Heart left ventricle (tissue), 16 donors: Measurements from ENCODE around the gene CAPN12. TPM values are rescaled to one million over a fixed set of nuclear protein-coding genes. Genes with fewer than 3 reads are reported as not detected.
A peak's percentile ranks its signal among the peaks of the same experiment; 100 is the strongest.

Experiments used
- ATAC-seq, 4 donors: fragments of 200-7000 bp; cut with Tn5 transposase; one replicate each; pipeline ENCODE4 v1.9.1; 2020 to 2022; ENCODE audit warnings: moderate library complexity in 4 of 4, mild to moderate bottlenecking in 3 of 4, moderate number of reproducible peaks in 1 of 4
- DNase-seq, 5 donors: peaks; one replicate each; pipeline ENCODE4 v3.0.0-alpha.2; 2020
- H3K27ac ChIP-seq, 12 donors: fragments of 200-600 bp; sonication (generic) in 4 of 12; one replicate each; pipeline versions ENCODE4 v1.5.0 to v1.8.0; 2016 to 2022; ENCODE audit warnings: mild to moderate bottlenecking in 2 of 12
- H3K27me3 ChIP-seq, 9 donors: fragments of 200-600 bp; sonication (generic) in 2 of 9; one replicate each; pipeline versions ENCODE4 v1.5.1 to v1.8.0; 2016 to 2022; ENCODE audit warnings: mild to moderate bottlenecking in 3 of 9
- H3K36me3 ChIP-seq, 9 donors: fragments of 200-600 bp; sonication (generic) in 2 of 9; one replicate each; pipeline versions ENCODE4 v1.5.0 to v1.8.0; 2018 to 2022; ENCODE audit warnings: mild to moderate bottlenecking in 2 of 9
- H3K4me1 ChIP-seq, 12 donors: fragments of 200-600 bp; sonication (generic) in 4 of 12; one replicate each; pipeline versions ENCODE4 v1.5.0 to v1.8.0; 2016 to 2022; ENCODE audit warnings: mild to moderate bottlenecking in 3 of 12
- H3K4me3 ChIP-seq, 12 donors: fragments of 200-600 bp; sonication (generic) in 4 of 12; one replicate each; pipeline versions ENCODE4 v1.5.0 to v1.8.0; 2017 to 2022; ENCODE audit warnings: mild to moderate bottlenecking in 9 of 12, moderate library complexity in 4 of 12
- H3K9me3 ChIP-seq, 12 donors: fragments of 200-600 bp; sonication (generic) in 4 of 12; one replicate each; pipeline versions ENCODE4 v1.5.0 to v1.8.0; 2016 to 2022; ENCODE audit warnings: mild to moderate bottlenecking in 1 of 12
- CTCF ChIP-seq, 12 donors: fragments of 200-600 bp; sonication (generic) in 4 of 12; IDR thresholded peaks; one replicate each; pipeline versions ENCODE4 v1.5.0 to v1.8.0; 2018 to 2022; ENCODE audit warnings: antibody characterized with exemption in 12 of 12, mild to moderate bottlenecking in 5 of 12
- POLR2A ChIP-seq, 2 donors: fragments of 450-650 bp; IDR thresholded peaks; one replicate each; pipeline ENCODE4 v1.6.1; 2017; ENCODE audit warnings: antibody characterized with exemption in 2 of 2, mild to moderate bottlenecking in 2 of 2, moderate library complexity in 2 of 2
- WGBS, 4 donors: extraction: QIAGEN DNeasy Blood & Tissue Kit in 2 of 4; methylation state at CpG; one replicate each; pipeline versions ENCODE4 v1.1.5 to v1.1.7; 2013 to 2018; 5-methylcytosine and 5-hydroxymethylcytosine counted together
- intact Hi-C, 10 donors: fragments of 100-400 bp; cut with DNase I; formaldehyde crosslinking; loops; one replicate each; pipeline versions ENCODE4 v1.11.1 to v1.14.2; 2022
- polyA plus RNA-seq, 2 donors: library from polyadenylated mRNA; stranded (reverse); fragments of 200-250 nt; gene quantifications; one replicate each; pipeline ENCODE4 v1.2.3, GENCODE V29; 2013
- total RNA-seq, 9 donors: library from RNA; depleted of rRNA in 2 of 9; stranded (reverse); fragments of >200 nt in 2 of 9; fragmentation: NEBNext Ultra II Directional in 3 of 9; extraction: Animal tissue kit (Norgen Biotek cat#: 25700) in 3 of 9; gene quantifications; one replicate each; pipeline versions ENCODE4 v1.1.0 to v1.2.4, GENCODE V29; 2016 to 2023
- donor health status: ischemic (EF 13 %, LVEDD 7.1; RV severe dilation, severe dysfunction).
- donor health status: healthy with polysubstance abuse.
- donor health status: DM: no; HTN: yes; CAD: no.
- donor health status: DM: no; HTN: no; CAD: no.
- donor health status: ischemic (EF 25% LVEDD 6.9; RV normal size, moderate dysfunction).
- donor health status: ischemic (EF 25% LVEDD 5.7; RV mildly dilated, moderate dysfunction).
- donor health status: healthy.
- donor health status: DM: yes; HTN: yes; CAD: no.
- donor health status: ischemic (EF 35%, LVEDD 5.7; RV mildly dilated, moderate dysfunction).
- donor health status: nonischemic (EF 11% LVEDD 7.7; RV severe dilation, severe dysfunction).
- donor health status: DM: yes; HTN: yes; CAD: no.
- donor health status: PGD.
- donor health status: ischemic (EF 29% LVEDD 5.4; RV normal size, mild dysfunction).
- donor health status: nonischemic (EF 23%, LVEDD 6.1; RV moderate dilation, normal function).

The CAPN12 gene
- total and polyA plus RNA-seq, 11 donors, result 0.36 to 1.8 (median 0.88) TPM

DNA sequence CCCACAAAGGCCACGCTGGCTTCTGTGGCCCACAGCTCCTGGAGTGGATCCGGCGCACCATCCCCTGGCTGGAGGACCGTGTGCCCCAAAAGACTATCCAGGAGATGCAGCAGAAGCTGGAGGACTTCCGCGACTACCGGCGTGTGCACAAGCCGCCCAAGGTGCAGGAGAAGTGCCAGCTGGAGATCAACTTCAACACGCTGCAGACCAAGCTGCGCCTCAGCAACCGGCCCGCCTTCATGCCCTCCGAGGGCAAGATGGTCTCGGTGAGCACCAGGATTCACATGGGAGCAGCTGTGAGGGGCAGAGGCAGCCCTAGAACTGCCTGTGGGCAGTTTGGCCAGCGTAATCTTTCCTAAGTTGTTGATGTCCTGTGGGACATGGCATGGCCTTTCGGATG, 27.2 kb downstream of the CAPN12 start:
- WGBS, 4 donors, result 93 to 97% (median 95%) methylated on average over 3 to 17 of the region's 17 CpGs
- no peak for DNase-seq
- intact Hi-C loops, result no loop called here
- Histone ChIP-seq H3K9me3 (no peaks in the 10 kb centered on the region), H3K4me1 (peaks cover 15 to 99% (median 69%) of the 10 kb centered on the region in 12 donors), H3K4me3 (no peak overlapping the region), H3K27ac (peak overlapping the region in 7 of 12 donors; percentile 5 to 98 (median 90)), H3K27me3 (no peaks in the 10 kb centered on the region), H3K36me3 (peaks cover 0 to 99% (median 91%) of the 10 kb centered on the region in 9 donors)
- no peak for ATAC-seq
- TF ChIP-seq POLR2A (IDR thresholded peaks at IDR 0.05) (no peak), CTCF (IDR thresholded peaks at IDR 0.05) (no peak)

DNA sequence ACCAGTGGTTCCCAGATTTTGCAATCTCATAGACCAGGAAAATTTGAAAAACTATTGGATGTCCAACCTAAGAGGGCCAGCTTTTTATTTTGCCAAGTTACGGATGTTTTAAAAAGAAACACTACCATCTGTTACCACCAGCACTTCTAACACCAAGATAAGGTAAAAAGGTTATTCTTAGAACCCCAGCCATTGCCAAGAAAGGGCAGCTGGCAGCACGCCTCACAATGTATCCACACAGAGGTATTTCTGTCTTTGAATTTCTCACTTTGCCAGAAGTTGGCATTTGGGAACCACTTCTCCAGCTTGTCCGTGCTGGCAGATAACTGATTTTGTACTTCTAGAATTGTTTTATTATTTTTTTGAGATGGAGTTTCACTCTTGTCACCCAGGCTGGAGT, 28.7 kb downstream of the CAPN12 start:
- H3K4me1 ChIP-seq, result peaks cover 25 to 99% (median 69%) of the 10 kb centered on the region in 12 donors
- H3K9me3 ChIP-seq, result no peaks in the 10 kb centered on the region
- H3K27me3 ChIP-seq, result no peaks in the 10 kb centered on the region
- 45 to 63% (median 57%) methylated on average over 3 of the region's 3 CpGs for WGBS, 4 donors
- intact Hi-C loops, result no loop called here
- ATAC-seq (peak; percentile 1 to 33 (median 24)), DNase-seq (peak in 3 of 5 donors; percentile 74 to 81 (median 81))
- H3K27ac ChIP-seq, result peak overlapping the region; percentile 69 to 98 (median 84)
- H3K4me3 ChIP-seq, result no peak overlapping the region
- TF ChIP-seq CTCF (IDR thresholded peaks at IDR 0.05) (peak in 1 of 12 donors; percentile 8), POLR2A (IDR thresholded peaks at IDR 0.05) (no peak)
- H3K36me3 ChIP-seq, result peaks cover 0 to 99% (median 91%) of the 10 kb centered on the region in 9 donors

- ATAC-seq (peak; percentile 0 to 22 (median 14)), DNase-seq (peak in 3 of 5 donors; percentile 65 to 78 (median 70))
- TF ChIP-seq CTCF (IDR thresholded peaks at IDR 0.05) (no peak), POLR2A (IDR thresholded peaks at IDR 0.05) (no peak)
- peaks cover 31 to 99% (median 69%) of the 10 kb centered on the region in 12 donors for H3K4me1 ChIP-seq
- peaks cover 0 to 99% (median 94%) of the 10 kb centered on the region in 9 donors for H3K36me3 ChIP-seq
- intact Hi-C loops, result loop anchor here in 2 of 10 donors (5.0 kb wide), 2 partner anchors 62 to 67 kb away; partner anchors contain the start of gene ACTN4 (in 1 of the 2)
- H3K4me3 ChIP-seq, result no peak overlapping the region
- H3K27ac ChIP-seq, result peak overlapping the region; percentile 69 to 98 (median 84)
- whole genome bisulfite sequencing, 4 donors, result 49 to 73% (median 59%) methylated on average over 9 to 14 of the region's 14 CpGs
- no peaks in the 10 kb centered on the region for H3K27me3 ChIP-seq
- no peaks in the 10 kb centered on the region for H3K9me3 ChIP-seq
Measured at GRCh38 chr19:38714354-38714778, 29.9 kb downstream of the CAPN12 start.

DNA sequence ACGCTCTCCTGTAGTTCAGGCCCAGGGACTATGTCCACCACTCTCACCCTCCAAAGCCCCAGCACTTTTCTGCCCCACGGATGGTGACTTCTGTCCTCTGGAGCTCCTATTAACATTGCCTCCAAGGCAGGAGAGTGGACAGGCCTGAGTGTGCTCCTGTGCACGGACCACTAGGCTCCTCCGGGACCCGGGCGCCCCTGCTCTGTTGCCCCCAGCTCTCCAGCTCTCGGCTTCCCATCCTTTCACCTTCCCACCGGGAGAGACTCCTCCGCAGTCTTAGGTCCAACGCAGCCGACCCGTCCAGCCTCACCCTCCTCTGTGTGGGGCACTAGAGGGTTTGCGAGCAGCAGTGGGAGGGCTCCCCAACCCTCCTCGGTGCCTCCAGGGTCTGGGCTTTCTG, 30.4 kb downstream of the CAPN12 start:
- no peak for DNase-seq
- peaks cover 0 to 99% (median 94%) of the 10 kb centered on the region in 9 donors for H3K36me3 ChIP-seq
- WGBS, 4 donors, result 69 to 86% (median 74%) methylated on average over 14 of the region's 14 CpGs
- H3K9me3 ChIP-seq, result no peaks in the 10 kb centered on the region
- no peak overlapping the region for H3K4me3 ChIP-seq
- ATAC-seq, result no peak
- H3K27me3 ChIP-seq, result no peaks in the 10 kb centered on the region
- H3K4me1 ChIP-seq, result peaks cover 32 to 99% (median 69%) of the 10 kb centered on the region in 12 donors
- peak overlapping the region; percentile 69 to 98 (median 84) for H3K27ac ChIP-seq
- intact Hi-C loops, result loop anchor here in 2 of 10 donors (5.0 kb wide), 2 partner anchors 62 to 67 kb away; partner anchors contain the start of gene ACTN4 (in 1 of the 2)
- TF ChIP-seq POLR2A (IDR thresholded peaks at IDR 0.05) (no peak), CTCF (IDR thresholded peaks at IDR 0.05) (no peak)
